NCI-H1048 (cell line): Measurements from ENCODE around the gene EPHA6.

Experiments
- DNase-seq: peaks from one replicate; lab custom pipeline; 2025; lab: John Stamatoyannopoulos, UW

The EPHA6 gene

GRCh38 chr3:96813820-96814650 lies at the start of gene EPHA6:
Gene EPHA6 (plus strand): TSS chr3:96814594.
- no peak for DNase-seq

GRCh38 chr3:96776818-96777217 lies 37.6 kb upstream of the EPHA6 start:
- DNase-seq = no peak

GRCh38 chr3:96779810-96780209 lies 34.6 kb upstream of the EPHA6 start:
- DNase-seq = no peak

DNA sequence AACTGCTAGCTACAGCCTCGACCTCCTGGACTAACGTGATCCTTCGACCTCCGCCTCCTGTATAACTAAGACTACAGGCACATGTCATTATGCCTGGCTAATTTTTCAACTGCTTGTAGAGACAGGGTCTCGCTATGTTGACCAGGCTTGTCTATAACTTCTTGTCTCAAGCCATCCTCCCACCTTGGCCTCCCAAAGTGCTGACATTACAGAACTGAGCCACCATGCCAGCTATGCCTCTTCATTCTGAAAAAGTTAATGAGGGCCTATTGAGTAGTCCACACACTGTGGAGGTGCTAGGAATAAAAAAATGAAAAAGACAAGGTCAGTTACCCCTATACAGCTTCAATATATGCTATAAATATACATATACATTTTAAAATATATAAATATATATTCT lies 18.3 kb upstream of the EPHA6 start:
- DNase-seq = no peak

DNA sequence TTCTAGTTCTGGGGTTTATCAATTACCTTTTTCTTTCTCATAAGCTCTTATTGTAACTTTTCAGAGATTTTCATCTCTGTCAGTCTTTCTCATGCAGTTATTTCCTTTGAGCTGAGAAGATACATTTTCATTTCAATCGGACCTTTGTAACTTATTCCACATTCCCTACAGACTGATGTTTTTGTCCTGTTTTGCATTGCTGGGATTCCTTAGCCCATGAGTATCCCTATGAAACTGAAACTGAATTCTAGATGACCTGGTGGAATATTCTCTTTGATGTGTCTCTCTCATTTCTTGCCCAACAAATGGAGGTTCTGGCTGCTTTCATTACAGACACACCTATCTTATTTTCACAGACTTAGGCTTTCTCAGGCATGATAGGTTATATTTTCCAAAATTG lies 10.5 kb upstream of the EPHA6 start:
- DNase-seq = no peak

DNA sequence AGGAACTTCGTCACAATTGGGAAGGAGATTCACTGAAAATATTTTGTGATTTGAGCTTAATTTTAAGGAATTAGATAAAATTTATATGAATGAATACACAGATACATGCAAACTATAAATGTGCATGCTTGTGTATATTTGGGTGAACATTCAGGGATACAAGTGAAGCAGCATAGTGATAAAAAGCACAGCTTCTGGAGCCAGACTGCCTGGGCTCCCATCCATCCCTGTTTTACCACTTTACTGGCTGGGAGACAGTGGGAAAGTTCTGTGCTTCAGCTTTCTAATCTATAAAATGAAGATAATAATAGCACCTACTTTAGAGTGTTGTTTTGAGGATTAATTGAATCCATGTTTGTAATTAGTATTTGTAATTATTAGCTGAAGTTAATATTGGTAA lies 8.1 kb upstream of the EPHA6 start:
- no peak for DNase-seq

- DNase-seq = peak; percentile 58
Measured at GRCh38 chr3:96813134-96813819, 1.1 kb upstream of the EPHA6 start.

- no peak for DNase-seq
Measured at GRCh38 chr3:96814651-96815567, 515 bp downstream of the EPHA6 start.

- DNase-seq = no peak
Measured at GRCh38 chr3:96831175-96831574, 16.8 kb downstream of the EPHA6 start.

DNA sequence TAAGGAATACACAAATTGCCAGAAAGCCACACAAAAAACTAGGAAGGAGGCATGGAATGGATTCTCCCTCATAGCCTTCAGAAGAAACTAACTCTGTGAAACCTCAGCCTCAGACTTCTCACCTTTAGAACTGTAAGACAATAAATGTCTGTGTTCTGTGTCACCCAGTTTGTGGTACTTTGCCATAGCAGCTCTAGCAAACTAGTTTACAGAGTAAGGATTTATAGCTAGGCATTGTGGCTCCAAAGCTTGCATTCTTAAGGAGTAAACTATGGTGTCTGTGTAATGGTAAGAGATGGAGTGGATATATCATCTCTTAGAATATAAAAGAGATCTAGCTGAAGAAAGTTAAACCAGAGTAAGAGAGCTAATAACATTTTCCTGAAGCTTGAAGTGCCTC lies 18.9 kb downstream of the EPHA6 start:
- DNase-seq = no peak

DNA sequence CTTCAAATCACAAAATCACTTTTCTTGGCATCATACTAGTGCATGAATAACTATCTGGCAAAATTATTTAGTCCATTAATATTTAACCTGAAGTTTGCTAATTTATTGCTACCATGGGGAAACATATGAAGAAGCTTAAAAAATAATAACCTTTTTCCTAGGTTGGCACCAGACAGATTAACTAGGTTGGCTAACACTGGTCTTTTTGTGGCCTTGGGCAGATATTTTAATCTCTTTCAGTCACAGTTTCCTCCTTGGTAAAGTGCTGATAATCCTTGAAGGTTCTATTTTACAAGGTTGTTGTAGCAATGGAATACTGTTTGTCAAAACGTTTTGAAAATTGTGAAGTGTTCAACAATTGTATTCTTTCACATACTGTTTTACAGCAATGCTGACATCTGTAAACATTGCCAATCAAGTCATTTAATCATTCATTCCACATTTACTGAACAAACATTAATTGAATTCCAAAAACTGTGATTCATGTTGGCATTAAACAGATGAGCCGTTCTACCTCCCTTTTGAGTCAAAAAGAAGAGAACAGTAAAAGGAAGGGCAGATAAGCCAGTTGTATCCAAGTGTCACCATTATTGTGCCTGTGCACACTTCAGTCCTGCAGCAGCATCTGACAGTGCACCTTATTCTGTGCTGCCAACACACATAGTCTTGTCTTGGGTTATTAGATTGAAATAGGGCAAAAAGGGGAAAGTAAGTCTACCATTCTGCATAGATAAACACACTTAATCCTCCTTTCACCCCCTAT lies 21.9 kb downstream of the EPHA6 start:
- DNase-seq = no peak

- no peak for DNase-seq
Measured at GRCh38 chr3:96843505-96844203, 29.3 kb downstream of the EPHA6 start.

- DNase-seq = no peak
Measured at GRCh38 chr3:96844204-96844514, 29.8 kb downstream of the EPHA6 start.

GRCh38 chr3:96852849-96853248 lies 38.5 kb downstream of the EPHA6 start:
- no peak for DNase-seq

DNA sequence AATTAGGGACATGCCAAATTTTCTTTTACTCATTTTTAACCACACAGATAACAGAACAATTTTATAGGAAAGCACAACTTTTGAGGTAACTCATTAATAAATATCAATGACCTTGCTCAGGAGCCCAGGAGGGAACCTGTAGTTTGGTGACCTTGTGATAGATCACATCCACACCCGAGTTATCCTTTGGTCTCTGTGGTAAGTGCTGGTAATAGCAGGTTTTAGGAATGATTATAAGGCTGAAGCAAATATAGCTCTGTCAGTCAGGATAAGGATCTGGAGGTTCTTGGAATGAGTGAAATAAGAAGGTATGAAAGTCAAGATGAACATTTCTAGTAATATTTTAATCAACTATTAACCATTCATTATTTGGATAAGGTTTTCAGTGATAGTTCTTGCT lies 46.5 kb downstream of the EPHA6 start:
- DNase-seq = no peak

DNA sequence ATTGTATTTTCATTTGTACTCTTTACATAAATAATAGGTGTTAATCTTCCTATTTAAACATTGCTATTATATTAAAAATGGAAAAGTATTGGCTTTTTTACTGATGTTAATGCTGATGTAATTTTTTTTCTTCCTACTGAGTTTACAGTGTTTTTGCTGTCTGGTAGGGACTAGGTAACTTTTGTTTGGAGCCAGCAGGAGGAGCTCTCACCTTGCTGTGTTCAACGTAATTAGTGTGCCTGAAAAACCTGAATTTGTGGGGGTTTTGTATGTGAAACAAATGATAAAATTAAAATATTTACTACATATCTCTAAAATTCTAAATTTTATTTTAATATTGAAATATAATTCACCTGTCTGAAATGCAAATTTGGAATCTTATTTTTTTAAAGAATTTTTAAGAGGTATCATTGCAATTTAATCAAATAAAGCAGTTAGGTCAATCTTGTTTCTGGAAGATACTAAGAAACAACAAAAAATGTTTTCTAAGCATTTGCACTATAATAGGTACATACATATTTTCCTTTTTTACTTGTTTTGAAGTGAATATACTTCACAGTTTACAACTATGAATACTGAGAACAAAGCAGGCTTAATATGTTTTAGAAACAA lies 48.8 kb downstream of the EPHA6 start:
- no peak for DNase-seq

DNA sequence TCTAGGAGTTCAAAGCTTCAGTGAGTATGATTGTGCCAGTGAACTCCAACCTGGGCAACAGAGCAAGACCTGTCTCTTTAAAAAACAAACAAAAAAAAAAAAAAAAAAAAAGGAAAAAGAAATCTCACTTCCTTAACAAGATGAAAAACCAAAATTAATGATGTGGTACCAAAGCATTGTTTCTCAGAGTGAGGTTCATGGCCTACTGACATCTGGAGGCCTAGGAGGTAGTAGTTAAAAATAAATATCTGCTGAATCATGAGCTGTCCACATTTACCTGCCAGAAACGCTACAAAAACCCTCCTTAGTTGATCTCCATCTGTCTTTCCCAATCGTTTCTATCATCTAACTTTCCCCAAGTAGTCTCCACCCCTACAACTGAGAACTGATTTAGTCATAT lies 51.2 kb downstream of the EPHA6 start:
- no peak for DNase-seq

DNA sequence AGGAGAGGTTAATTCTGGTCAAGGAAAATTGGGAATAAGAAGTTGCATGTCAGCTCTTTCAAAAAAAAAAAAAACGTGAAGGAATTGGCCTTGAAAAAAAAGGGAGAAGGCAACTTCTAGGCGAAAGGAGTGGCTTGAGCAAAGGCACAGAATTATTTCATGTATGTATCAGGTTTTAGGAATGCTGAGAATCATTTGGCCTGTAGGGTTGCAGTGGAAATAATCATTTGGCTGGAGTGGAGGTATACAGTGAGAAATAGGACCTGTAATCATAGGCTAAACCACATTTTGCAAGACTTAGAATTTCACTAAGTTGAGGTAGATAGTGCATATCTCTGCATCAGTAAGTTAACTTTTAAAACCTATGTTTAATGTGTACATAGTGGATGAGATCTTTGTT lies 54.9 kb downstream of the EPHA6 start:
- no peak for DNase-seq

GRCh38 chr3:96877510-96877909 lies 63.1 kb downstream of the EPHA6 start:
- no peak for DNase-seq

- no peak for DNase-seq
Measured at GRCh38 chr3:96900031-96900430, 85.6 kb downstream of the EPHA6 start.

- DNase-seq = no peak
Measured at GRCh38 chr3:96900566-96900965, 86.2 kb downstream of the EPHA6 start.
